GM23338 (cell line): ENCODE data around the gene GOLGA2. TPM values are rescaled to one million over a fixed set of nuclear protein-coding genes. Genes with fewer than 3 reads are reported as not detected.

Source experiments
- ATAC-seq: fragments of 200-7000 bp; cut with Tn5 transposase; 3 replicates; pipeline ENCODE4 v1.9.1; 2020
- DNase-seq: peaks from one replicate; pipeline ENCODE4 v3.0.0-alpha.2; 2015; ENCODE audit warnings: low spot score
- H2AFZ ChIP-seq: fragments of 200-600 bp; sonication (generic); 2 replicates; pipeline ENCODE4 v1.8.0; 2016; ENCODE audit warnings: antibody characterized with exemption, mild to moderate bottlenecking, moderate library complexity
- H3F3A ChIP-seq: fragments of 200-600 bp; sonication (generic); replicated peaks from 2 replicates; pipeline ENCODE4 v1.8.0; 2017; ENCODE audit warnings: antibody characterized with exemption, mixed run types, low read depth
- H3K27ac ChIP-seq: fragments of 200-600 bp; sonication (generic); 2 replicates; pipeline ENCODE4 v1.6.1; 2016; ENCODE audit warnings: low read depth
- H3K27me3 ChIP-seq: fragments of 200-600 bp; sonication (generic); 2 replicates; pipeline ENCODE4 v1.8.0; 2016; ENCODE audit warnings: mild to moderate bottlenecking, mixed run types, moderate library complexity; ENCODE audit not compliant: insufficient read depth
- H3K36me3 ChIP-seq: fragments of 200-600 bp; sonication (generic); 2 replicates; pipeline ENCODE4 v1.8.0; 2016; ENCODE audit warnings: mild to moderate bottlenecking; ENCODE audit not compliant: insufficient read depth
- H3K4me1 ChIP-seq: fragments of 200-600 bp; sonication (generic); 2 replicates; pipeline ENCODE4 v1.8.0; 2016; ENCODE audit warnings: mild to moderate bottlenecking, moderate library complexity; ENCODE audit not compliant: insufficient read depth
- H3K4me2 ChIP-seq: fragments of 200-600 bp; sonication (generic); 2 replicates; pipeline ENCODE4 v1.7.1; 2017; ENCODE audit warnings: mixed run types
- H3K4me3 ChIP-seq: fragments of 200-600 bp; sonication (generic); 2 replicates; pipeline ENCODE4 v1.6.1; 2016; ENCODE audit warnings: mixed run types
- H3K79me2 ChIP-seq: fragments of 200-600 bp; sonication (generic); replicated peaks from 2 replicates; pipeline ENCODE4 v1.8.0; 2017; ENCODE audit warnings: mild to moderate bottlenecking; ENCODE audit not compliant: insufficient read depth
- H3K9me2 ChIP-seq: fragments of 200-600 bp; sonication (generic); 2 replicates; pipeline ENCODE4 v1.8.0; 2017; ENCODE audit not compliant: insufficient read depth
- H4K20me1 ChIP-seq: fragments of 200-600 bp; sonication (generic); replicated peaks from 2 replicates; pipeline ENCODE4 v1.8.0; 2017; ENCODE audit warnings: mild to moderate bottlenecking; ENCODE audit not compliant: insufficient read depth
- H3K27ac Mint-ChIP-seq: 2 replicates; pipeline ENCODE4 v1.8.0; 2020; ENCODE audit warnings: inconsistent platforms, mild to moderate bottlenecking, moderate library complexity, mixed read lengths
- H3K27me3 Mint-ChIP-seq: 3 replicates; pipeline ENCODE4 v1.8.0; 2022; ENCODE audit warnings: low read depth, mild to moderate bottlenecking, moderate library complexity, mixed read lengths, inconsistent platforms; ENCODE audit not compliant: insufficient read depth, poor library complexity
- H3K36me3 Mint-ChIP-seq: 3 replicates; pipeline ENCODE4 v1.8.0; 2021; ENCODE audit warnings: low read depth, mild to moderate bottlenecking, inconsistent platforms, moderate library complexity, mixed read lengths
- H3K4me1 Mint-ChIP-seq: 3 replicates; pipeline ENCODE4 v1.8.0; 2020; ENCODE audit warnings: mild to moderate bottlenecking, inconsistent platforms, mixed read lengths
- H3K4me3 Mint-ChIP-seq: 3 replicates; pipeline ENCODE4 v1.8.0; 2021; ENCODE audit warnings: moderate library complexity, mild to moderate bottlenecking, inconsistent platforms, mixed read lengths
- H3K9me3 Mint-ChIP-seq: 3 replicates; pipeline ENCODE4 v1.8.0; 2020; ENCODE audit warnings: moderate library complexity, mild to moderate bottlenecking, inconsistent platforms, mixed read lengths
- CREB1 ChIP-seq: fragments of 250-450 bp; sonication (Bioruptor Pico); IDR thresholded peaks from 2 replicates; pipeline ENCODE4 v1.5.0; 2020; ENCODE audit warnings: low read depth, mild to moderate bottlenecking, moderate library complexity
- JUNB ChIP-seq: IDR thresholded peaks from one replicate; pipeline ENCODE4 v1.6.1; 2016; ENCODE audit warnings: antibody characterized with exemption; ENCODE audit not compliant: unreplicated experiment
- NANOG ChIP-seq: IDR thresholded peaks from 2 replicates; pipeline ENCODE4 v1.6.1; 2016; ENCODE audit warnings: antibody characterized with exemption, borderline replicate concordance
- POLR2AphosphoS5 ChIP-seq: IDR thresholded peaks from 2 replicates; pipeline ENCODE4 v1.6.1; 2016; ENCODE audit warnings: antibody characterized with exemption, low read depth
- STAT1 ChIP-seq: IDR thresholded peaks from one replicate; pipeline ENCODE4 v1.6.1; 2016; ENCODE audit warnings: antibody characterized with exemption; ENCODE audit not compliant: unreplicated experiment
- ZNF114 ChIP-seq: fragments of 250-450 bp; sonication (Bioruptor Pico); IDR thresholded peaks from 2 replicates; pipeline ENCODE4 v1.5.0; 2020; ENCODE audit warnings: mild to moderate bottlenecking, moderate library complexity
- ZNF331 ChIP-seq: fragments of 250-450 bp; sonication (Bioruptor Pico); IDR thresholded peaks from 2 replicates; pipeline ENCODE4 v1.5.0; 2020; ENCODE audit warnings: low read depth, mild to moderate bottlenecking, moderate library complexity
- polyA plus RNA-seq: library from polyadenylated mRNA; unstranded; fragments of >200 nt; fragmentation: Nextera tagmentation; extraction: Ambion mirVana; gene quantifications from 2 replicates; pipeline ENCODE4 v1.2.1, GENCODE V29; 2016
- total RNA-seq: library from RNA; depleted of rRNA; stranded (reverse); fragments of >200 nt; shearing (Covaris generic); gene quantifications from 2 replicates; pipeline ENCODE4 v1.2.3, GENCODE V29; 2014
- TF ChIP-seq, protein P1 (sequence below): fragments of 250-450 bp; sonication (Bioruptor Pico); IDR thresholded peaks from 2 replicates; pipeline ENCODE4 v1.5.0; 2020; ENCODE audit warnings: mild to moderate bottlenecking, moderate library complexity
- TF ChIP-seq, protein P2 (sequence below): IDR thresholded peaks from one replicate; pipeline ENCODE4 v1.6.1; 2018; ENCODE audit warnings: antibody characterized with exemption; ENCODE audit not compliant: unreplicated experiment
- TF ChIP-seq, protein P3 (sequence below): IDR thresholded peaks from 2 replicates; pipeline ENCODE4 v1.6.1; 2016; ENCODE audit warnings: antibody characterized with exemption

GOLGA2 gene
- total and polyA plus RNA-seq, 2 experiments from 2014 or later, result 32.6 to 48.4 TPM

DNA sequence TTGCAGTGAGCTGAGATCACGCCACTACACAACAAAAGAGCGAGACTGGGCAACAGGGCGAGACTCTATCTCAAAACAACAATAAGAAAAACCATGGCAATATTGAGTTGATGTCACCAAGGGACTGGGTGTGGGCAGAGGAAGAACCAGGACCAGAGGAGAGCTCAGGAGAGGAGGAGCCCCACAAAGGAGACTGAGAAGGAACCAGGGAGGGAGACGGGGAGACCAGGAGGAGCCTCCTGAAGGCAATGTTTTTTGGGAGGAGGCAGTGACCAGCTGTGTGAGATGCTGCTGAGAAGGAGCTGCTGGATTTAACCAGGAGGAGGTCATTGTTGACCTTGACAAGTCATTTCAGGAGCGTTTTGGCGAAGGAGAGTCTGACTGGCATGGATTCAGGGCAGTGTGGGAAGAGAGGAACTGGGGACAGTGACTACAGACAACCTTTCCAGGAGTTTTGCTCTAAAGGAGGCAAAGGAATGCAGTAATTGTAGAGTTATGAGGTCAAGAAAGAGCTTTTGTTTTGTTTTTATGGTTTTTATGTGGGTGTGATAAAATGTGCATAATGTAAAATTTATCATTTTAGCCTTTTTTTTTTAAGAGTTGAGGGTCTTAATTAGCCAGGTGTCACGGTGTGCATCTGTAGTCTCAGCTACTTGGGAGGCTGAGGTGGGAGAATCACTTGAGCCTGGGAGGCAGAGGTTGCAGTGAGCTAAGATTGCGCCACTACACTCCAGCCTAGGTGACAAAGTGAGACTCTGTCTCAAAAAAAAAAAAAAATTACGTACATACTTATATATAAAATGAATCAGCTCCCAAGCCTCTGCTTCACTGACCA lies 28.5 kb upstream of the GOLGA2 start:
- no peak overlapping the region; the same call in 1 of the 2 replicates for H3K27ac Mint-ChIP-seq
- H3K27me3 ChIP-seq, result no peaks in the 10 kb centered on the region

More for the DNA sequence above, 28.5 kb upstream of the GOLGA2 start:
- no peak overlapping the region for H3K4me2 ChIP-seq
- H3K4me3 ChIP-seq, result no peak overlapping the region
- no peak for DNase-seq
- Mint-ChIP-seq H3K27me3 (peaks cover 8% of the 10 kb centered on the region), H3K4me1 (no peaks in the 10 kb centered on the region), H3K4me3 (no peak overlapping the region), H3K9me3 (no peaks in the 10 kb centered on the region), H3K36me3 (peaks cover 14% of the 10 kb centered on the region)
- no peak overlapping the region for H3K27ac ChIP-seq
- 0 out of 2 replicates have a peak, but pooled peaks cover 5% of the 10 kb centered on the region for H3K36me3 ChIP-seq
- ATAC-seq, result peak; percentile 25; the same call in 2 of the 3 replicates
- no peak for TF ChIP-seq ZNF331
- TF ChIP-seq STAT1, result no peak
- no peak for TF ChIP-seq NANOG
- TF ChIP-seq, protein P1, sequence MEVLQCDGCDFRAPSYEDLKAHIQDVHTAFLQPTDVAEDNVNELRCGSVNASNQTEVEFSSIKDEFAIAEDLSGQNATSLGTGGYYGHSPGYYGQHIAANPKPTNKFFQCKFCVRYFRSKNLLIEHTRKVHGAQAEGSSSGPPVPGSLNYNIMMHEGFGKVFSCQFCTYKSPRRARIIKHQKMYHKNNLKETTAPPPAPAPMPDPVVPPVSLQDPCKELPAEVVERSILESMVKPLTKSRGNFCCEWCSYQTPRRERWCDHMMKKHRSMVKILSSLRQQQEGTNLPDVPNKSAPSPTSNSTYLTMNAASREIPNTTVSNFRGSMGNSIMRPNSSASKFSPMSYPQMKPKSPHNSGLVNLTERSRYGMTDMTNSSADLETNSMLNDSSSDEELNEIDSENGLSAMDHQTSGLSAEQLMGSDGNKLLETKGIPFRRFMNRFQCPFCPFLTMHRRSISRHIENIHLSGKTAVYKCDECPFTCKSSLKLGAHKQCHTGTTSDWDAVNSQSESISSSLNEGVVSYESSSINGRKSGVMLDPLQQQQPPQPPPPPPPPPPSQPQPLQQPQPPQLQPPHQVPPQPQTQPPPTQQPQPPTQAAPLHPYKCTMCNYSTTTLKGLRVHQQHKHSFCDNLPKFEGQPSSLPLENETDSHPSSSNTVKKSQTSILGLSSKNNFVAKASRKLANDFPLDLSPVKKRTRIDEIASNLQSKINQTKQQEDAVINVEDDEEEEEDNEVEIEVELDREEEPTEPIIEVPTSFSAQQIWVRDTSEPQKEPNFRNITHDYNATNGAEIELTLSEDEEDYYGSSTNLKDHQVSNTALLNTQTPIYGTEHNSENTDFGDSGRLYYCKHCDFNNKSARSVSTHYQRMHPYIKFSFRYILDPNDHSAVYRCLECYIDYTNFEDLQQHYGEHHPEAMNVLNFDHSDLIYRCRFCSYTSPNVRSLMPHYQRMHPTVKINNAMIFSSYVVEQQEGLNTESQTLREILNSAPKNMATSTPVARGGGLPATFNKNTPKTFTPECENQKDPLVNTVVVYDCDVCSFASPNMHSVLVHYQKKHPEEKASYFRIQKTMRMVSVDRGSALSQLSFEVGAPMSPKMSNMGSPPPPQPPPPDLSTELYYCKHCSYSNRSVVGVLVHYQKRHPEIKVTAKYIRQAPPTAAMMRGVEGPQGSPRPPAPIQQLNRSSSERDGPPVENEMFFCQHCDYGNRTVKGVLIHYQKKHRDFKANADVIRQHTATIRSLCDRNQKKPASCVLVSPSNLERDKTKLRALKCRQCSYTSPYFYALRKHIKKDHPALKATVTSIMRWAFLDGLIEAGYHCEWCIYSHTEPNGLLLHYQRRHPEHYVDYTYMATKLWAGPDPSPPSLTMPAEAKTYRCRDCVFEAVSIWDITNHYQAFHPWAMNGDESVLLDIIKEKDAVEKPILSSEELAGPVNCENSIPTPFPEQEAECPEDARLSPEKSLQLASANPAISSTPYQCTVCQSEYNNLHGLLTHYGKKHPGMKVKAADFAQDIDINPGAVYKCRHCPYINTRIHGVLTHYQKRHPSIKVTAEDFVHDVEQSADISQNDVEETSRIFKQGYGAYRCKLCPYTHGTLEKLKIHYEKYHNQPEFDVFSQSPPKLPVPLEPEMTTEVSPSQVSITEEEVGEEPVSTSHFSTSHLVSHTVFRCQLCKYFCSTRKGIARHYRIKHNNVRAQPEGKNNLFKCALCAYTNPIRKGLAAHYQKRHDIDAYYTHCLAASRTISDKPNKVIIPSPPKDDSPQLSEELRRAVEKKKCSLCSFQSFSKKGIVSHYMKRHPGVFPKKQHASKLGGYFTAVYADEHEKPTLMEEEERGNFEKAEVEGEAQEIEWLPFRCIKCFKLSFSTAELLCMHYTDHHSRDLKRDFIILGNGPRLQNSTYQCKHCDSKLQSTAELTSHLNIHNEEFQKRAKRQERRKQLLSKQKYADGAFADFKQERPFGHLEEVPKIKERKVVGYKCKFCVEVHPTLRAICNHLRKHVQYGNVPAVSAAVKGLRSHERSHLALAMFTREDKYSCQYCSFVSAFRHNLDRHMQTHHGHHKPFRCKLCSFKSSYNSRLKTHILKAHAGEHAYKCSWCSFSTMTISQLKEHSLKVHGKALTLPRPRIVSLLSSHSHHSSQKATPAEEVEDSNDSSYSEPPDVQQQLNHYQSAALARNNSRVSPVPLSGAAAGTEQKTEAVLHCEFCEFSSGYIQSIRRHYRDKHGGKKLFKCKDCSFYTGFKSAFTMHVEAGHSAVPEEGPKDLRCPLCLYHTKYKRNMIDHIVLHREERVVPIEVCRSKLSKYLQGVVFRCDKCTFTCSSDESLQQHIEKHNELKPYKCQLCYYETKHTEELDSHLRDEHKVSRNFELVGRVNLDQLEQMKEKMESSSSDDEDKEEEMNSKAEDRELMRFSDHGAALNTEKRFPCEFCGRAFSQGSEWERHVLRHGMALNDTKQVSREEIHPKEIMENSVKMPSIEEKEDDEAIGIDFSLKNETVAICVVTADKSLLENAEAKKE (CRISPR knock-in tag), result no peak
- TF ChIP-seq, protein P2, sequence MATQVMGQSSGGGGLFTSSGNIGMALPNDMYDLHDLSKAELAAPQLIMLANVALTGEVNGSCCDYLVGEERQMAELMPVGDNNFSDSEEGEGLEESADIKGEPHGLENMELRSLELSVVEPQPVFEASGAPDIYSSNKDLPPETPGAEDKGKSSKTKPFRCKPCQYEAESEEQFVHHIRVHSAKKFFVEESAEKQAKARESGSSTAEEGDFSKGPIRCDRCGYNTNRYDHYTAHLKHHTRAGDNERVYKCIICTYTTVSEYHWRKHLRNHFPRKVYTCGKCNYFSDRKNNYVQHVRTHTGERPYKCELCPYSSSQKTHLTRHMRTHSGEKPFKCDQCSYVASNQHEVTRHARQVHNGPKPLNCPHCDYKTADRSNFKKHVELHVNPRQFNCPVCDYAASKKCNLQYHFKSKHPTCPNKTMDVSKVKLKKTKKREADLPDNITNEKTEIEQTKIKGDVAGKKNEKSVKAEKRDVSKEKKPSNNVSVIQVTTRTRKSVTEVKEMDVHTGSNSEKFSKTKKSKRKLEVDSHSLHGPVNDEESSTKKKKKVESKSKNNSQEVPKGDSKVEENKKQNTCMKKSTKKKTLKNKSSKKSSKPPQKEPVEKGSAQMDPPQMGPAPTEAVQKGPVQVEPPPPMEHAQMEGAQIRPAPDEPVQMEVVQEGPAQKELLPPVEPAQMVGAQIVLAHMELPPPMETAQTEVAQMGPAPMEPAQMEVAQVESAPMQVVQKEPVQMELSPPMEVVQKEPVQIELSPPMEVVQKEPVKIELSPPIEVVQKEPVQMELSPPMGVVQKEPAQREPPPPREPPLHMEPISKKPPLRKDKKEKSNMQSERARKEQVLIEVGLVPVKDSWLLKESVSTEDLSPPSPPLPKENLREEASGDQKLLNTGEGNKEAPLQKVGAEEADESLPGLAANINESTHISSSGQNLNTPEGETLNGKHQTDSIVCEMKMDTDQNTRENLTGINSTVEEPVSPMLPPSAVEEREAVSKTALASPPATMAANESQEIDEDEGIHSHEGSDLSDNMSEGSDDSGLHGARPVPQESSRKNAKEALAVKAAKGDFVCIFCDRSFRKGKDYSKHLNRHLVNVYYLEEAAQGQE, result no peak
- TF ChIP-seq ZNF114 (CRISPR knock-in tag), result no peak
- TF ChIP-seq CREB1, result no peak
- TF ChIP-seq, protein P3, sequence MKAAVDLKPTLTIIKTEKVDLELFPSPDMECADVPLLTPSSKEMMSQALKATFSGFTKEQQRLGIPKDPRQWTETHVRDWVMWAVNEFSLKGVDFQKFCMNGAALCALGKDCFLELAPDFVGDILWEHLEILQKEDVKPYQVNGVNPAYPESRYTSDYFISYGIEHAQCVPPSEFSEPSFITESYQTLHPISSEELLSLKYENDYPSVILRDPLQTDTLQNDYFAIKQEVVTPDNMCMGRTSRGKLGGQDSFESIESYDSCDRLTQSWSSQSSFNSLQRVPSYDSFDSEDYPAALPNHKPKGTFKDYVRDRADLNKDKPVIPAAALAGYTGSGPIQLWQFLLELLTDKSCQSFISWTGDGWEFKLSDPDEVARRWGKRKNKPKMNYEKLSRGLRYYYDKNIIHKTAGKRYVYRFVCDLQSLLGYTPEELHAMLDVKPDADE, result no peak
- TF ChIP-seq JUNB, result no peak
- no peak for TF ChIP-seq POLR2AphosphoS5
- no peaks in the 10 kb centered on the region for H3K9me2 ChIP-seq
- H3F3A ChIP-seq, result no peaks in the 10 kb centered on the region
- no peak overlapping the region for H2AFZ ChIP-seq
- no peaks in the 10 kb centered on the region for H3K79me2 ChIP-seq
- H4K20me1 ChIP-seq, result no peaks in the 10 kb centered on the region
- H3K4me1 ChIP-seq, result no peaks in the 10 kb centered on the region
